DOHH2 (cell line): Measurements from ENCODE around the gene NSUN6.

Experiments
- H3F3A ChIP-seq: fragments of 200-600 bp; sonication (generic), shearing (Covaris generic); 2 replicates; pipeline ENCODE4 v1.6.0; 2016; ENCODE audit warnings: antibody characterized with exemption, mild to moderate bottlenecking; ENCODE audit not compliant: control insufficient read depth, insufficient read depth
- H3K27ac ChIP-seq: fragments of 200-600 bp; sonication (generic); 2 replicates; pipeline ENCODE4 v1.5.1; 2014; ENCODE audit warnings: low read depth, mild to moderate bottlenecking, low read length, moderate library complexity
- H3K27me3 ChIP-seq: fragments of 200-600 bp; sonication (generic); 2 replicates; pipeline ENCODE4 v1.6.1; 2014; ENCODE audit warnings: mild to moderate bottlenecking, low read length, mixed read lengths; ENCODE audit not compliant: control insufficient read depth
- H3K36me3 ChIP-seq: fragments of 200-600 bp; sonication (generic); 2 replicates; pipeline ENCODE4 v1.6.1; 2014; ENCODE audit warnings: mild to moderate bottlenecking, low read length, moderate library complexity, mixed read lengths; ENCODE audit not compliant: control insufficient read depth
- H3K4me1 ChIP-seq: fragments of 200-600 bp; sonication (generic); 2 replicates; pipeline ENCODE4 v1.6.1; 2014; ENCODE audit warnings: mild to moderate bottlenecking, low read length, mixed read lengths; ENCODE audit not compliant: control insufficient read depth
- H3K4me2 ChIP-seq: fragments of 200-600 bp; sonication (generic); 2 replicates; pipeline ENCODE4 v1.6.0; 2014; ENCODE audit warnings: mild to moderate bottlenecking, low read length, moderate library complexity
- H3K4me3 ChIP-seq: fragments of 200-600 bp; sonication (generic); 2 replicates; pipeline ENCODE4 v1.5.1; 2014; ENCODE audit warnings: mild to moderate bottlenecking, low read length, mixed read lengths
- H3K79me2 ChIP-seq: fragments of 200-600 bp; sonication (generic); 2 replicates; pipeline ENCODE4 v1.6.1; 2014; ENCODE audit warnings: mild to moderate bottlenecking, low read length, mixed read lengths; ENCODE audit not compliant: control insufficient read depth
- H3K9me2 ChIP-seq: fragments of 200-600 bp; sonication (generic); replicated peaks from 2 replicates; pipeline ENCODE4 v1.6.1; 2014; ENCODE audit warnings: mild to moderate bottlenecking, low read length, mixed read lengths; ENCODE audit not compliant: control insufficient read depth
- H3K9me3 ChIP-seq: fragments of 200-600 bp; sonication (generic); 2 replicates; pipeline ENCODE4 v1.6.1; 2014; ENCODE audit warnings: antibody characterized with exemption, low read length, mixed read lengths; ENCODE audit not compliant: control insufficient read depth, insufficient read depth
- H4K20me1 ChIP-seq: fragments of 200-600 bp; sonication (generic); 2 replicates; pipeline ENCODE4 v1.6.0; 2014; ENCODE audit warnings: low read depth, mild to moderate bottlenecking, antibody characterized with exemption, low read length, moderate library complexity; ENCODE audit not compliant: control insufficient read depth, insufficient read depth
- CTCF ChIP-seq: fragments of 200-600 bp; sonication (generic); IDR thresholded peaks from one replicate; pipeline ENCODE4 v1.5.1; 2014; ENCODE audit warnings: antibody characterized with exemption, mild to moderate bottlenecking, low read depth, low read length; ENCODE audit not compliant: poor library complexity, severe bottlenecking
- EZH2phosphoT487 ChIP-seq: fragments of 200-600 bp; sonication (generic); IDR thresholded peaks from 2 replicates; pipeline ENCODE4 v1.6.1; 2017; ENCODE audit warnings: borderline replicate concordance, mild to moderate bottlenecking, antibody characterized with exemption, low read length, moderate library complexity, mixed read lengths

The NSUN6 gene

DNA sequence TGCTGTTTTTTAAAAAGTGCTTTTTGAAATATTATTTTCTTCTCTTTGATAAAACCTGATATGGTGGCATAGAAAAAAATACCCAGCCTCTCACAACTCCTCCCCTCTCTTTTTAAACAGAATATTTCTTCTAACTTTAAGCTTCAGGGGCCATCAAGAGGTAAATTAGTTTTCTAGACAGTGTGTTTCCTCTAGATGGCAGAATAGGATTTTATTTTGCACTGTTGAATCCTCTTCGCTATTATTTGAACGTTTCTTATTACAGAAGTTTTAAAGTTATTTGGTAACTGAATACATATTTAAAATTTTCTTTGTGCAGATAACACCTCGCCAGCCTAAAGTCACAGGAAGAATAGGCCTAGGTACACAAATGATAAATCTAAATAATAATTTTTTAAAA lies 38.1 kb upstream of the NSUN6 start:
- no peaks in the 10 kb centered on the region for H3F3A ChIP-seq
- no peak overlapping the region for H3K4me2 ChIP-seq
- no peaks in the 10 kb centered on the region for H3K27me3 ChIP-seq
- H4K20me1 ChIP-seq, result no peaks in the 10 kb centered on the region
- H3K4me3 ChIP-seq, result no peak overlapping the region
- no peak overlapping the region for H3K27ac ChIP-seq
- H3K79me2 ChIP-seq, result no peaks in the 10 kb centered on the region
- no peaks in the 10 kb centered on the region for H3K4me1 ChIP-seq
- H3K9me3 ChIP-seq, result no peaks in the 10 kb centered on the region
- H3K36me3 ChIP-seq, result no peaks in the 10 kb centered on the region
- TF ChIP-seq EZH2phosphoT487 (no peak), CTCF (peak; percentile 54)
- no peaks in the 10 kb centered on the region for H3K9me2 ChIP-seq

DNA sequence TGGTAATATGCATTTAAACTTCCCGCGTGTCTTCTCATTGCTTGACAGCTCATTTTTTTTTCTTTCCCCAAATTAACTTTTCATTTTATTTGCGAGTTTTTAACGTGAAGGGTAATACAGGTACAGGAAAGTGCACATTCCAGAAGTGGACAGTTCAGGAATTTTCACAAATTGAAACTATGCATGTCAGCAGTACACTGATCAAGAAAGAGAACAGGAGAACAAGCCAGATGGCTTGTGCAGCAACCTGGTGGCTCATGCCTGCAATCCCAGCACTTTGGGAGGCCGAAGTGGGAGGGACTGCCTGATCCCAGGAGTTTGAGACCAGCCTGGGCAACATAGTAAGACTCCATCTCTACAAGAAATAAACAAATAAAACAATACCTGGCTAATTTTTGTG lies 36.3 kb upstream of the NSUN6 start:
- Histone ChIP-seq H3K9me2 (no peaks in the 10 kb centered on the region), H4K20me1 (no peaks in the 10 kb centered on the region), H3K27me3 (no peaks in the 10 kb centered on the region), H3K9me3 (no peaks in the 10 kb centered on the region), H3K79me2 (no peaks in the 10 kb centered on the region), H3K36me3 (no peaks in the 10 kb centered on the region), H3K4me1 (no peaks in the 10 kb centered on the region), H3K27ac (no peak overlapping the region), H3K4me2 (no peak overlapping the region), H3K4me3 (no peak overlapping the region), H3F3A (no peaks in the 10 kb centered on the region)
- TF ChIP-seq CTCF, result no peak
- no peak for TF ChIP-seq EZH2phosphoT487

DNA sequence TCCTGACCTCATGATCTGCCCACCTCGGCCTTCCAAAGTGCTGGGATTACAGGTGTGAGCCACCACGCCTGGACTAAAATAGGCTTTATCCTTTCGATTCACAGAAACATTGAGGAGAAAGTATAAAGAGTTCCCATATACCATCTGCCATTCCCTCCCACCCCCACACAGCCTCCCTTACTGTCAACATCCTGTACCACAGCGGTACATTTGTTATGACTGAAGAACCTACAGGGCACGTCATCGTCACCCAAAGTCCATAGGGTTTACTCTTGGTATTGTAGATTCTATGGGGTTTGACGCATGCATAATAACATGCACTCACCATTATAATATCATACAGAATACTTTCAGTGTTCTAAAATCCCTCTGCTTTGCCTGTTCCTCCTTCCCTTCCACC lies 35.8 kb upstream of the NSUN6 start:
- H3K4me2 ChIP-seq, result no peak overlapping the region
- no peak for TF ChIP-seq CTCF
- no peak for TF ChIP-seq EZH2phosphoT487

GRCh38 chr10:18685555-18685954 lies 34.2 kb upstream of the NSUN6 start:
- Histone ChIP-seq H3K4me1 (no peaks in the 10 kb centered on the region), H3K36me3 (no peaks in the 10 kb centered on the region), H3K27ac (no peak overlapping the region), H3K4me2 (no peak overlapping the region), H3K4me3 (no peak overlapping the region), H3K9me2 (no peaks in the 10 kb centered on the region), H3F3A (no peaks in the 10 kb centered on the region), H3K27me3 (no peaks in the 10 kb centered on the region), H4K20me1 (no peaks in the 10 kb centered on the region), H3K79me2 (no peaks in the 10 kb centered on the region), H3K9me3 (no peaks in the 10 kb centered on the region)
- TF ChIP-seq EZH2phosphoT487 (no peak), CTCF (no peak)

More for the DNA sequence above, 35.8 kb upstream of the NSUN6 start:
- H3K9me2 ChIP-seq, result no peaks in the 10 kb centered on the region
- H4K20me1 ChIP-seq, result no peaks in the 10 kb centered on the region
- H3K27me3 ChIP-seq, result no peaks in the 10 kb centered on the region
- H3K9me3 ChIP-seq, result no peaks in the 10 kb centered on the region
- no peaks in the 10 kb centered on the region for H3F3A ChIP-seq
- no peaks in the 10 kb centered on the region for H3K79me2 ChIP-seq
- no peak overlapping the region for H3K4me3 ChIP-seq
- H3K4me1 ChIP-seq, result no peaks in the 10 kb centered on the region
- H3K27ac ChIP-seq, result no peak overlapping the region
- no peaks in the 10 kb centered on the region for H3K36me3 ChIP-seq
